Loucy (cell line): ENCODE results near the gene ADGRG1.

ENCODE experiments used
- EZH2phosphoT487 ChIP-seq: fragments of 200-600 bp; IDR thresholded peaks from 2 replicates; pipeline ENCODE4 v1.6.1; 2018; ENCODE audit warnings: antibody characterized with exemption, mild to moderate bottlenecking, moderate library complexity, borderline replicate concordance
- TF ChIP-seq, protein P1 (sequence below): fragments of 200-600 bp; sonication (generic); conservative IDR thresholded peaks from 2 replicates; pipeline ENCODE4 v1.5.1; 2014; ENCODE audit warnings: mild to moderate bottlenecking, antibody characterized with exemption, low read length

DNA sequence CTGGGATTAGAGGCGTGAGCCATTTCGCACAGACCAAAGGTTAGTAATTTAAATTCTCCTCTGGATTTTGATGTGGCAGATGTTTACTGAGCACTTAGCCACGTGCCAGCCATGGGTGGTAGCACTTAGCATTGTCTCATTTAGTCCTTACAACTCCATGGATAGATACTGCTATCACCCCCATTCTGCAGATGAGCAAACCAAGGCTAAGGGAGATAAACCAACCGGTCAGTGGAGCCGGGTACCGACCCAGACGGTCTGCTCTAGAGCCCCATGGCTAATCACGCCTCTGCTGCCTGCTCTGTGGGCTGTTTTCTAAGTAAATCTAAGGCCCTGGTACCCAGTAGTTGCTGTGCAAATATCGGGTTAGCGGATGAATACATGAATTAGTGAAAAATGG is 12.6 kb upstream of the ADGRG1 start:
- no peak for TF ChIP-seq EZH2phosphoT487
- TF ChIP-seq, protein P1, sequence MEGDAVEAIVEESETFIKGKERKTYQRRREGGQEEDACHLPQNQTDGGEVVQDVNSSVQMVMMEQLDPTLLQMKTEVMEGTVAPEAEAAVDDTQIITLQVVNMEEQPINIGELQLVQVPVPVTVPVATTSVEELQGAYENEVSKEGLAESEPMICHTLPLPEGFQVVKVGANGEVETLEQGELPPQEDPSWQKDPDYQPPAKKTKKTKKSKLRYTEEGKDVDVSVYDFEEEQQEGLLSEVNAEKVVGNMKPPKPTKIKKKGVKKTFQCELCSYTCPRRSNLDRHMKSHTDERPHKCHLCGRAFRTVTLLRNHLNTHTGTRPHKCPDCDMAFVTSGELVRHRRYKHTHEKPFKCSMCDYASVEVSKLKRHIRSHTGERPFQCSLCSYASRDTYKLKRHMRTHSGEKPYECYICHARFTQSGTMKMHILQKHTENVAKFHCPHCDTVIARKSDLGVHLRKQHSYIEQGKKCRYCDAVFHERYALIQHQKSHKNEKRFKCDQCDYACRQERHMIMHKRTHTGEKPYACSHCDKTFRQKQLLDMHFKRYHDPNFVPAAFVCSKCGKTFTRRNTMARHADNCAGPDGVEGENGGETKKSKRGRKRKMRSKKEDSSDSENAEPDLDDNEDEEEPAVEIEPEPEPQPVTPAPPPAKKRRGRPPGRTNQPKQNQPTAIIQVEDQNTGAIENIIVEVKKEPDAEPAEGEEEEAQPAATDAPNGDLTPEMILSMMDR = no peak
